Fibroblast of gingiva (primary cell): Measurements from ENCODE around the gene ELFN2.

Experiments
- DNase-seq: peaks from one replicate; pipeline ENCODE4 v3.0.0-alpha.2; 2011; ENCODE audit warnings: low read depth

The ELFN2 gene

GRCh38 chr22:37454857-37455686, 27.8 kb upstream of the ELFN2 start:
- DNase-seq, result peak; percentile 33

- no peak for DNase-seq
Observed at GRCh38 chr22:37453696-37454095, 26.4 kb upstream of the ELFN2 start.

GRCh38 chr22:37451218-37451617, 23.9 kb upstream of the ELFN2 start:
- DNase-seq, result no peak

- no peak for DNase-seq
Observed at GRCh38 chr22:37449331-37450001, 22.2 kb upstream of the ELFN2 start.

GRCh38 chr22:37448516-37449127, 21.3 kb upstream of the ELFN2 start:
- DNase-seq, result no peak

GRCh38 chr22:37445501-37445900, 18.2 kb upstream of the ELFN2 start:
- DNase-seq, result no peak

GRCh38 chr22:37443977-37444376, 16.7 kb upstream of the ELFN2 start:
- DNase-seq, result no peak

GRCh38 chr22:37443086-37443485, 15.8 kb upstream of the ELFN2 start:
- DNase-seq, result no peak

- DNase-seq, result no peak
Observed at GRCh38 chr22:37442537-37442936, 15.3 kb upstream of the ELFN2 start.

- no peak for DNase-seq
Observed at GRCh38 chr22:37442135-37442534, 14.9 kb upstream of the ELFN2 start.

- no peak for DNase-seq
Observed at GRCh38 chr22:37440875-37441274, 13.6 kb upstream of the ELFN2 start.

- DNase-seq, result no peak
Observed at GRCh38 chr22:37439347-37439746, 12.1 kb upstream of the ELFN2 start.

GRCh38 chr22:37435970-37436603, 8.8 kb upstream of the ELFN2 start:
- no peak for DNase-seq

GRCh38 chr22:37433786-37434185, 6.5 kb upstream of the ELFN2 start:
- DNase-seq, result no peak

- DNase-seq, result no peak
Observed at GRCh38 chr22:37432708-37433054, 5.4 kb upstream of the ELFN2 start.

- peak; percentile 77 for DNase-seq
Observed at GRCh38 chr22:37431801-37432707, 4.8 kb upstream of the ELFN2 start.

- no peak for DNase-seq
Observed at GRCh38 chr22:37431366-37431765, 4.1 kb upstream of the ELFN2 start.

- no peak for DNase-seq
Observed at GRCh38 chr22:37430941-37431340, 3.7 kb upstream of the ELFN2 start.

- peak; percentile 16 for DNase-seq
Observed at GRCh38 chr22:37428649-37429586, 1.6 kb upstream of the ELFN2 start.
